ENCODE results near the gene IQGAP3.

GRCh38 chr1:156589546-156589945 is 17.2 kb upstream of the IQGAP3 start:
- TF ChIP-seq POLR2AphosphoS5 (IDR thresholded peaks at IDR 0.05; ENCODE audit: low read depth, low read length) (no peak), POLR2A (IDR thresholded peaks at IDR 0.05; ENCODE audit: low read depth, low read length) (no peak), TAF1 (IDR thresholded peaks at IDR 0.05; ENCODE audit: borderline replicate concordance, low read depth, low read length) (no peak)

All from GM12892 (cell line).